ENCODE data around the gene ROCK2. TPM values are rescaled to one million over a fixed set of nuclear protein-coding genes. Genes with fewer than 3 reads are reported as not detected.

The ROCK2 gene
- total and polyA plus RNA-seq, 2 donors (not counting 1 experiment from before 2014, with no cell fraction given): 32.0 to 58.1 TPM

- Histone ChIP-seq H3K36me3 (ENCODE audit: control insufficient read depth, insufficient read depth, low read length) (no peaks in the 10 kb centered on the region), H3K27me3 (ENCODE audit: control insufficient read depth, insufficient read depth, low read length) (peaks cover 2% of the 10 kb centered on the region), H3K27ac (ENCODE audit: insufficient read depth, low read length) (no peak overlapping the region), H3K79me2 (ENCODE audit: control insufficient read depth, insufficient read depth, low read length) (no peaks in the 10 kb centered on the region), H3K4me3 (replicated peaks in 1 of 4; ENCODE audit: control extremely low read depth in 1 of 4, insufficient read depth in 1 of 4, low read depth in 3 of 4, low read length in 4 of 4) (no peak overlapping the region), H4K20me1 (ENCODE audit: control insufficient read depth, extremely low read depth, insufficient read depth, low read length) (no peaks in the 10 kb centered on the region), H3K9ac (ENCODE audit: insufficient read depth, low read length) (no peak overlapping the region), H2AFZ (ENCODE audit: low read length) (no peak overlapping the region), H3K9me3 (ENCODE audit: control insufficient read depth, insufficient read depth, low read depth, low read length) (no peaks in the 10 kb centered on the region), H3K4me2 (ENCODE audit: extremely low read depth, insufficient read depth, low read length) (no peak overlapping the region), H3K4me1 (ENCODE audit: control insufficient read depth, extremely low read depth, insufficient read depth, low read length) (no peaks in the 10 kb centered on the region)
- TF ChIP-seq CTCF (conservative IDR thresholded peaks at IDR 0.05 in 1 of 2, IDR thresholded peaks at IDR 0.05 in 1 of 2; ENCODE audit: low read depth in 1 of 2, low read length in 2 of 2) (no peak), EZH2 (IDR thresholded peaks at IDR 0.05; ENCODE audit: low read length, missing control alignments) (no peak)
- DNase-seq (ENCODE audit: low read depth in 2 of 2): no peak
These were observed 199.7 kb downstream of the ROCK2 start for GRCh38 chr2:11144738-11145079.

- no peak for DNase-seq (ENCODE audit: low read depth in 2 of 2)
These were observed 200.2 kb downstream of the ROCK2 start for GRCh38 chr2:11144077-11144737.

GRCh38 chr2:11142987-11143386 lies 201.4 kb downstream of the ROCK2 start:
- Histone ChIP-seq H3K4me2 (ENCODE audit: extremely low read depth, insufficient read depth, low read length) (no peak overlapping the region), H3K27ac (ENCODE audit: insufficient read depth, low read length) (no peak overlapping the region), H3K9me3 (ENCODE audit: control insufficient read depth, insufficient read depth, low read depth, low read length) (no peaks in the 10 kb centered on the region), H4K20me1 (ENCODE audit: control insufficient read depth, extremely low read depth, insufficient read depth, low read length) (no peaks in the 10 kb centered on the region), H3K27me3 (ENCODE audit: control insufficient read depth, insufficient read depth, low read length) (peaks cover 2% of the 10 kb centered on the region), H3K9ac (ENCODE audit: insufficient read depth, low read length) (no peak overlapping the region), H3K79me2 (ENCODE audit: control insufficient read depth, insufficient read depth, low read length) (no peaks in the 10 kb centered on the region), H2AFZ (ENCODE audit: low read length) (no peak overlapping the region), H3K4me1 (ENCODE audit: control insufficient read depth, extremely low read depth, insufficient read depth, low read length) (no peaks in the 10 kb centered on the region), H3K4me3 (replicated peaks in 1 of 4; ENCODE audit: control extremely low read depth in 1 of 4, insufficient read depth in 1 of 4, low read depth in 3 of 4, low read length in 4 of 4) (no peak overlapping the region), H3K36me3 (ENCODE audit: control insufficient read depth, insufficient read depth, low read length) (no peaks in the 10 kb centered on the region)
- no peak for DNase-seq (ENCODE audit: low read depth in 2 of 2)
- no peak for TF ChIP-seq EZH2 (IDR thresholded peaks at IDR 0.05; ENCODE audit: low read length, missing control alignments)
- TF ChIP-seq CTCF (conservative IDR thresholded peaks at IDR 0.05 in 1 of 2, IDR thresholded peaks at IDR 0.05 in 1 of 2; ENCODE audit: low read depth in 1 of 2, low read length in 2 of 2): no peak

More at GRCh38 chr2:11144077-11144737, 200.2 kb downstream of the ROCK2 start:
- H3K4me3 ChIP-seq (replicated peaks in 1 of 4; ENCODE audit: control extremely low read depth in 1 of 4, insufficient read depth in 1 of 4, low read depth in 3 of 4, low read length in 4 of 4): no peak overlapping the region
- no peaks in the 10 kb centered on the region for H3K4me1 ChIP-seq (ENCODE audit: control insufficient read depth, extremely low read depth, insufficient read depth, low read length)
- H2AFZ ChIP-seq (ENCODE audit: low read length): no peak overlapping the region
- H3K4me2 ChIP-seq (ENCODE audit: extremely low read depth, insufficient read depth, low read length): no peak overlapping the region
- H3K36me3 ChIP-seq (ENCODE audit: control insufficient read depth, insufficient read depth, low read length): no peaks in the 10 kb centered on the region
- no peaks in the 10 kb centered on the region for H3K9me3 ChIP-seq (ENCODE audit: control insufficient read depth, insufficient read depth, low read depth, low read length)
- no peak overlapping the region for H3K27ac ChIP-seq (ENCODE audit: insufficient read depth, low read length)
- TF ChIP-seq EZH2 (IDR thresholded peaks at IDR 0.05; ENCODE audit: low read length, missing control alignments) (no peak), CTCF (conservative IDR thresholded peaks at IDR 0.05 in 1 of 2, IDR thresholded peaks at IDR 0.05 in 1 of 2; ENCODE audit: low read depth in 1 of 2, low read length in 2 of 2) (no peak)
- H4K20me1 ChIP-seq (ENCODE audit: control insufficient read depth, extremely low read depth, insufficient read depth, low read length): no peaks in the 10 kb centered on the region
- peaks cover 2% of the 10 kb centered on the region for H3K27me3 ChIP-seq (ENCODE audit: control insufficient read depth, insufficient read depth, low read length)
- H3K9ac ChIP-seq (ENCODE audit: insufficient read depth, low read length): no peak overlapping the region
- H3K79me2 ChIP-seq (ENCODE audit: control insufficient read depth, insufficient read depth, low read length): no peaks in the 10 kb centered on the region
